Measurements from ENCODE around the gene CAPN8.

The CAPN8 gene

GRCh38 chr1:223504741-223505140, 160.8 kb downstream of the CAPN8 start:
- TF ChIP-seq ZBTB7A (IDR thresholded peaks at IDR 0.05; ENCODE audit: low read depth), result no peak
- no peak for TF ChIP-seq RAD21 (IDR thresholded peaks at IDR 0.05; ENCODE audit: low read depth)
- no peak for TF ChIP-seq REST (IDR thresholded peaks at IDR 0.05; ENCODE audit: low read depth)
- no peak for TF ChIP-seq TAF1 (IDR thresholded peaks at IDR 0.05; ENCODE audit: low read depth)
- TF ChIP-seq EP300 (IDR thresholded peaks at IDR 0.05; ENCODE audit: borderline replicate concordance), result peak; percentile 30; the same call in 1 of the 2 replicates
- TF ChIP-seq EGR1 (IDR thresholded peaks at IDR 0.05), result no peak
- no peak for TF ChIP-seq FOXM1 (IDR thresholded peaks at IDR 0.05; ENCODE audit: borderline replicate concordance, low read depth)
- no peak for TF ChIP-seq CEBPB (IDR thresholded peaks at IDR 0.05)
- no peak for TF ChIP-seq MAX (IDR thresholded peaks at IDR 0.05)
- TF ChIP-seq CREB1 (IDR thresholded peaks at IDR 0.05; ENCODE audit: low read depth), result no peak
- TF ChIP-seq NFIC (IDR thresholded peaks at IDR 0.05), result 0 out of 2 replicates have a peak, but pooled peaks have one; percentile 50

GRCh38 chr1:223503348-223503747, 162.2 kb downstream of the CAPN8 start:
- no peak for TF ChIP-seq TEAD4 (IDR thresholded peaks at IDR 0.05)
- no peak for TF ChIP-seq FOXM1 (IDR thresholded peaks at IDR 0.05; ENCODE audit: borderline replicate concordance, low read depth)
- no peak for TF ChIP-seq TAF1 (IDR thresholded peaks at IDR 0.05; ENCODE audit: low read depth)
- TF ChIP-seq ZBTB7A (IDR thresholded peaks at IDR 0.05; ENCODE audit: low read depth), result no peak
- TF ChIP-seq TCF12 (IDR thresholded peaks at IDR 0.05; ENCODE audit: low read depth), result no peak
- no peak for TF ChIP-seq CREB1 (IDR thresholded peaks at IDR 0.05; ENCODE audit: low read depth)
- TF ChIP-seq USF1 (IDR thresholded peaks at IDR 0.05), result no peak
- TF ChIP-seq REST (IDR thresholded peaks at IDR 0.05; ENCODE audit: low read depth), result no peak
- no peak for TF ChIP-seq RAD21 (IDR thresholded peaks at IDR 0.05; ENCODE audit: low read depth)
- no peak for TF ChIP-seq CEBPB (IDR thresholded peaks at IDR 0.05)
- TF ChIP-seq YY1 (IDR thresholded peaks at IDR 0.05; ENCODE audit: low read depth), result no peak
- no peak for TF ChIP-seq EGR1 (IDR thresholded peaks at IDR 0.05)
- no peak for TF ChIP-seq MAX (IDR thresholded peaks at IDR 0.05)
- TF ChIP-seq NFIC (IDR thresholded peaks at IDR 0.05), result no peak
- TF ChIP-seq EP300 (IDR thresholded peaks at IDR 0.05; ENCODE audit: borderline replicate concordance), result no peak

GRCh38 chr1:223500560-223501425, 164.7 kb downstream of the CAPN8 start:
- TF ChIP-seq TAF1 (IDR thresholded peaks at IDR 0.05; ENCODE audit: low read depth), result no peak
- TF ChIP-seq TEAD4 (IDR thresholded peaks at IDR 0.05), result no peak
- peak; percentile 43; the same call in 1 of the 2 replicates for TF ChIP-seq NFIC (IDR thresholded peaks at IDR 0.05)
- TF ChIP-seq YY1 (IDR thresholded peaks at IDR 0.05; ENCODE audit: low read depth), result 0 out of 2 replicates have a peak, but pooled peaks have one; percentile 35
- TF ChIP-seq ZBTB7A (IDR thresholded peaks at IDR 0.05; ENCODE audit: low read depth), result 0 out of 2 replicates have a peak, but pooled peaks have one; percentile 42
- peak; percentile 58; the same call in 1 of the 2 replicates for TF ChIP-seq MAX (IDR thresholded peaks at IDR 0.05)

- TF ChIP-seq TCF12 (IDR thresholded peaks at IDR 0.05; ENCODE audit: low read depth) (no peak), NFIC (IDR thresholded peaks at IDR 0.05) (no peak), YY1 (IDR thresholded peaks at IDR 0.05; ENCODE audit: low read depth) (no peak), FOXM1 (IDR thresholded peaks at IDR 0.05; ENCODE audit: borderline replicate concordance, low read depth) (no peak), EGR1 (IDR thresholded peaks at IDR 0.05) (no peak), CREB1 (IDR thresholded peaks at IDR 0.05; ENCODE audit: low read depth) (no peak), RAD21 (IDR thresholded peaks at IDR 0.05; ENCODE audit: low read depth) (no peak), TEAD4 (IDR thresholded peaks at IDR 0.05) (no peak), ZBTB7A (IDR thresholded peaks at IDR 0.05; ENCODE audit: low read depth) (no peak), CEBPB (IDR thresholded peaks at IDR 0.05) (no peak), EP300 (IDR thresholded peaks at IDR 0.05; ENCODE audit: borderline replicate concordance) (no peak), MAX (IDR thresholded peaks at IDR 0.05) (no peak), USF1 (IDR thresholded peaks at IDR 0.05) (no peak), TAF1 (IDR thresholded peaks at IDR 0.05; ENCODE audit: low read depth) (no peak), REST (IDR thresholded peaks at IDR 0.05; ENCODE audit: low read depth) (no peak)
Observed at GRCh38 chr1:223496883-223497282, 168.6 kb downstream of the CAPN8 start.

Data from Ishikawa (cell line).